NCI-H187 (cell line): Measurements from ENCODE around the gene GPHN.
"Not testable (repeated sequence)": the region's sequence is repeated elsewhere in the genome, so short reads cannot be mapped to it uniquely, and the experiment has no call there.

ENCODE experiments used
- DNase-seq, 2 experiments: peaks; one replicate each; lab custom pipeline; 2025; lab: John Stamatoyannopoulos, UW

Gene GPHN

DNA sequence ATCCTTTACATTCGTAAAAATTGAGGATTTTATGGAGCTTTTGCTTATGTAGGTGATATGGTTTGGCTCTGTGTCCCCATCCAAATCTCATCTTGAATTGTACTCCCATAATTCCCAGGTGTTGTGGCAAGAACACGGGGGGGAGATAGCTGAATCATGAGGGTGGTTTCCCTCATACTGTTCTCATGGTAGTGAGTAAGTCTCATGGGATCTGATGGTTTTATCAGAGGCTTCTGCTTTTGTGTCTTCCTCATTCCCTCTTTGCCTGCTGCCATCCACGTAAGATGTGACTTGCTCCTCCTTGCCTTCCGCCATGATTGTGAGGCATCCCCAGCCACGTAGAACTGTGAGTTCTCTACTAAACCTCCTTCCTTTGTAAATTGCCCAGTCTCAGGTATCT lies 5.1 kb upstream of the GPHN start:
- DNase-seq: not testable (repeated sequence)

DNA sequence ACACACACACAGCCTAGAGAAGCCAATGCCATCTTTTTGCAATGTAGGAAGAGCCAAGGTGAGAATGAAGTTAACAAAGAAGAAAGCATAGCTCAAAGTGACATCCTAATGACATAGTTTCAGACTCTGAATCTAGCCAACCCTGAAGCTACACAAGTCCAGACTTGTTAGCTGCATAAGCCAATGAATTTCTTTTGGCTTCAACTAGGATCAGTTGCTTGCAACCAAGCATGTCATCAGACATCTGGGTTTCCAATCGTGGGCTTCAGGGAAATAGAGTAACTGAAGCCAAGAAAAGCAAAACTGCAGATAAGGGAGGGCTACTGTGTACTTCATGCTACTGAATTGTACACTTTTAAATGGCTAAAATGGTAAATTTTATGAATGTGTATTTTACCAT lies 4.4 kb upstream of the GPHN start:
- DNase-seq: no peak

DNA sequence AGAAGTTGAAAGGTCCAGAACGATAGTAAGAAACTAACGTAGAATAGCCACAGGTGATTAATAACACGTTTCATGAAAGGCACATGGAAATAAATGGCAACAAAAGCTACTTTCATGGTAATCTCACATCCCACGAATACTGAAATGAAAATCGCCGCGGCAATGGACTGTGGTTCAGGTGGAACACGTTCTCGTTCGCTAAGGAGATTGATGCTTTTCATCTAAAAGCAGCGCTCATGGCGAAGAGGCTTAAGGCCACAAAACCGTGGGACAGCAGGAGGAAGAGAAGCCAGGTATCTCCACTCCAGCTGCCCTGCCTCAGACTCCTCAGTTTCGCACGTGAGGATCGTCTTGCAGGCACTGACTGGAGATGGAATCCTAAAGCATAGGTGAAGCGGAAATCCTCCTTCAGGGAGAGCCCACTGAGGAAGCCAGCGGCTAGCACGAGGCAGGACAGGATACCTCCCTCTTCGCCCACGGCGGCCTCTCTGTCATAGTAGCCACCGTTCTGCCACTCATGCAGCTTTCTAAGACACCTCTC lies 696 bp upstream of the GPHN start:
- peak; percentile 70 to 97 for DNase-seq

DNA sequence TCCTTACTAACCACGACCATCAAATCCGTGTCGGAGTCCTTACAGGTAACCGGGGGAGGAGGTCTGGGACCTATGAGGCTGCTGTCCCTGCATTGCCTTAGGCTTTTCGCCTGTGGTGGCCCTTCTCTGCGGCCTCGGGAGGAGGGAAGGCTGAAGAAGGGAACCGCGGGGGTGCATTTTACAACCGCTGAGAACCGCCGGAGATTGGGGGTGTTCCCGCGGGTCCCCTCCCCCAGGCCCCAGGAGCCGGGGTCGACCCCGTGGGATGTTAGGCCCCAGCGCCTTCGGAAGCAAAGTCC lies 549 bp downstream of the GPHN start:
- no peak for DNase-seq

DNA sequence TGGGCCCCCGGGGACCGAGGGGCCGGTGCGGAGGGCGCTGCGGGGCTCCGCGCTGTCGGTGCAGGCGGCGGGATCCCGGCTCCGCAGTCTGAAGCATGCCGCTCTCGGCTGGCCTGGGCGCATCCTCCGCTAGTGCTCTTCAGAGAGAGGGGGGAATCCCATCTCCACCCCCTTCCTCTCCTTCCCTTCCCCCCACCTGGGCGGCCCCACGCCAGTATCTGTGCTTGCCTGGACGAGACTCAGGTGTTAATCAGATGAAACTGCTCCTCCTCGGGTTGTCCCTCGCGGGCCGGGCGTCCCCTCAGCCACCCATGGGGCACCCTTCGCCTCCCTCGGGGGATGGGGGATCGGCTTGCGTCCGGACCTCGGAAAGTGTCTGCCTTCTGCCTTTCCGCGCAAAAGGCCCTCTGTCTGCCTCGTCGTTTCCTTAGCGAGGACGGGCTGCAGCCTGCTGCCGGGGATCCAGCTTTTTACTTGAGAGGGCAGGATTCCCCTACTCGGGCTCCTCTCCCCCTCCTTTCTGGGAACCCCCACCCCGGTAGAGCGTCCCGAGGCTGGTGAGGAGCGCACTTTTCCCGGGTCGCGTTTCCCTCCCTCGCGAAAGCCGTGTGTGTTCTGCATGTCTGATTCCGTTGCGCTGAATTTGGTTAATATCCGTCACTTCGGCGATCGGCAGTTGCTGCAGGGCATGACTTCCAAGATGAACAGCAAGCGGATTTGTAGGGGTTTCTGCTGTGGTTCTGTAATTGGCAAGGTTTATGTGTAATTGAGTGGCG lies 1.1 kb downstream of the GPHN start:
- peak; percentile 28 to 34 for DNase-seq

DNA sequence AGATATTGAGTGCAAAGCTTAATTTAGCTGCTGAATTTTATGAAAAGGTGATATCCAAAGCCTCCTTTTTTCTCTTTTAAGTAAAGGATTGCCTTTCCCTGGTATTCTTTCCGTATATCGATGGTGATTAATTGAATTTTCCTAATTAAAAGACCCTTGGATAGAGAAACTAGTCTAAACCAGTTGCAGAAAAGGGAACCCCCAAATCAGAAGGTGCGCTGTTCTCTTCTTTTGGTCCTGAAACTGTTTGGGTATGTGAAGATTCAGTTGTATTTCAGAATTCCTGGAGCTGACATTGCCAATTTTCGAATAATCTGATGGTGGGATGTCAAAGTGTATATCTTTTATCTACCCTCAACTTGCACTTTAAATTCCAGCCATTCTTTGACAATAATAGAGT lies 1.9 kb downstream of the GPHN start:
- DNase-seq: no peak

DNA sequence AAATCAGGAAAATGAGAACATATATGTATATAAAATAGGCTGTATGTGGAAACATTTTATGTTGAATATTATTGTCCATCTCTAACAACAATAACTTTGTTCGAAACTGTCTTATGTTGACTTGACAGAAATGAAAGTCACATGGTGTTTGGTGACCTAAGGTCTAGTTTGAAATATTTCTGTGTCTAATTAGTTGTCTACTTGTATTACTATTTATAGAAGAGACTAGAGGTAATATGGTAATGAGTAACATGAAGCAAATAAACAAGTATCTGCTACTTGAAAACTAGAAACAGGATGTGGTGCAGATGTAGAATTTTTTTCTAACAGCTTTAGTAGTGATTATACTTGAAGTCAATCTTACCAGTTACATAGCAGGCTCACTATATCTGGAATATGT lies 3.9 kb downstream of the GPHN start:
- DNase-seq: no peak

DNA sequence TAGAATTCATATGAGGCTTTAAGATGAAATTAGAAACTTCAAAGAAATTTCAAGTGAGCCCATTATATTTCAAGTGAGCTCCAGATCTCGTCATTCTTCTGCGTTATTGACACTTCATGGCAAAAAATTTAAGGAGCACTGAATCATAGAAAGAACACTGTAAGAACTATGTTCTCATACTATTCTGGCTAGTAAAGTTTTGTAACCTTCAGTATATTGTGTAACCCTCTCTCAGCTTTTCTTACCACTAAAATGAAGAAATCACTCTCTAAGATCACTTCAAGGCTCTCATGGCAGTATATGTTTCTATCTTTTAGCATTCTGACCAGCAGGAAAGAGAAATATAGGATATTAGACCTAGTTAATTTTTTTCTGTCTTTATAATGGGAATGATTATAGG lies 6.3 kb downstream of the GPHN start:
- DNase-seq: no peak

DNA sequence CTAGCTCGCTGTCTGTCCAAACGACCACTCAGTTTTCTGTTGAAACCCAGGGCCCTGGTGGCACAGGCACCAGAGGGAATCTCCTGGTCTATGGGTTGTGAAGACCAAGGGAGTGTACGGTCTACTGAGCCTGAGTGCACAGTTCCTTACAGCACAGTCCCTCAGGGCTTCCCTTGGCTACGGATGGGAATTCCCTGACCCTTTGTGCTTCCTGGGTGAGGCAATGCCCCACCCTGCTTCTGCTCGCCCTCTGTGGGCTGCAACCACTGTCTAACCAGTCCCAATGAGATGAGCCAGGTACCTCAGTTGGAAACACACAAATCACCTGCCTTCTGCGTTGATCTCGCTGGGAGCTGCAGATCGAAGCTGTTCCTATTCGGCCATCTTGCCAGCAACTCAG lies 22.6 kb downstream of the GPHN start:
- DNase-seq: no peak

DNA sequence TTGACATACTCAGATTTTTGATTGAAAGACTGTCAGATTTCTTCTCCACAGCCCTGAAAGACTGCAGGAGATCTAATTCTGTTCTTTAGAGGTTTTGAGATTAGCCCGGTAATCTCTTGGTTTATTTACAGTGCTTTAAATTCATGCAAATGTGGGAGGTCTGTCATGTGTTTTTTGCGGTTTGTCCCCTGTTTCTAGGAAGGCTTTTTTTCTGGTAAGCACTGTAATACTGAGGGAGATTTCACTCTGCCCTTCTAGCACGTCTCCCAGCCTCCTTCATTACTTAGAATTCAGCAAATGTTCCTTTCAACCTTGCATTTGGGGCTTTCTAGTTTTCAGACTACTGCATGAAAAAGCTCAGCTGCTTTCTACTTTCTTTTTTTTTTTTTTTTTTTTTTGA lies 31.1 kb downstream of the GPHN start:
- DNase-seq: no peak

DNA sequence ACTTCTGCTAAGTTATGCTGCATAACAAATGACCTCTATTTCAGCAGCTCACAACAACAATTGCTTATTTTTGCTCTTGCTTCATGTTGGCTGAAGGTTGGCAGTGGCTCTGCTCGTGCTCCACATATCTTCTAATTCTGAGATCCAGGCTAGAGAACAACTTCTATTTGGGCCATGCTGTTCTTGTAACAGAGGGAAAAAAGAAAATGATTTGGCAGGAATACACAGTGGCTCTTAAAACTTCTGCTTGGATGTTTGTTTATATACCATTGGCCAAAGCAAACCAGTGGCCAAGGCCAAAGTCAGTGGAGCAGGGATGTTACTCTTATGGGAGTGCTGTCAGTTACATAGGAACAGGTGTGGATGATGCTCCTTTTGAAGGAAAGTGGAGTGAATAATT lies 32.1 kb downstream of the GPHN start:
- no peak for DNase-seq

DNA sequence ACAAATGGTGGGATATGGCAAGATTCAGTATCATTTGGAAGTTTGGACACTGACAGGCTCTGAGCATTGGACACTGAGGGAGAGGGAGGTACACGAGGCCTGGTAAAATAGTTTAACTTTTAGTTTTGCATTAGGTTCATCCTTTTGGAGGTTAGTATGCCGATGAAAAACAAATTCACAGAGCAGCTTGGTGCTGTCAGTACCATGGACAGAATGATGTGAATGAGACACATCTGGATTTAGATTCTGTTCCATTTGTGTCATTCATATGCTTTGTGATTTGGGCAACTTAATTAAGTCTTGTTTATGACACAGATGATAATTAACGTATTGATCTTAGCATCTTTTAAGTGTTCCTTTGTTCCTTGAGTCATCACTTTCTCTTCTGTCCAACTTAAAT lies 33.7 kb downstream of the GPHN start:
- no peak for DNase-seq

DNA sequence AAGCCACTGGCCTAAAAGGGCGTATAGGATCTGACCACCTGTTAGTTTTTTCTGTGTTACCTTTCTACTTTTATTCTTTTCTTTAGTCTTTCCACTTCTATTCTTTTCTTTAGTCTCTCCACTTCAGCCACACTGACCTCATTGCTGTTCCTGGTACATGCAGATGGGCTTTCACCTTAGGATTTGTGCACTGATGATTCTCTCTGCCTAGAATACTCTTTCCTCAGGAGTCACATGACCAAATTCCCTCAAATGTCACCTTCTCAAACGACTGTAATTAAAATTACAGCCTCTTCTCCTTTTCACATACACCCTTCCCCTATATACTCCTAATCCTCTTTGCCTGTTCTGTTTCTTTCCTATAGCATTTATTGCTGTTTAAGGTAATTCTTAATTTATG lies 36.0 kb downstream of the GPHN start:
- no peak for DNase-seq

DNA sequence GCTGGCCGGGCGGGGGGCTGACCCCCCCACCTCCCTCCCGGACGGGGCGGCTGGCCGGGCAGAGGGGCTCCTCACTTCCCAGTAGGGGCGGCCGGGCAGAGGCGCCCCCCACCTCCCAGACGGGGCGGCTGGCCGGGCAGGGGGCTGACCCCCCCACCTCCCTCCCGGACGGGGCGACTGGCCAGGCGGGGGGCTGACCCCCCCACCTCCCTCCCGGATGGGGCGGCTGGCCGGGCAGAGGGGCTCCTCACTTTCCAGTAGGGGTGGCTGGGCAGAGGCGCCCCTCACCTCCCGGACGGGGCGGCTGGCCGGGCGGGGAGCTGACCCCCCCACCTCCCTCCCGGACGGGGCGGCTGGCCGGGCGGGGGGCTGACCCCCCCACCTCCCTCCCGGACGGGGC lies 37.2 kb downstream of the GPHN start:
- DNase-seq: not testable (repeated sequence)

DNA sequence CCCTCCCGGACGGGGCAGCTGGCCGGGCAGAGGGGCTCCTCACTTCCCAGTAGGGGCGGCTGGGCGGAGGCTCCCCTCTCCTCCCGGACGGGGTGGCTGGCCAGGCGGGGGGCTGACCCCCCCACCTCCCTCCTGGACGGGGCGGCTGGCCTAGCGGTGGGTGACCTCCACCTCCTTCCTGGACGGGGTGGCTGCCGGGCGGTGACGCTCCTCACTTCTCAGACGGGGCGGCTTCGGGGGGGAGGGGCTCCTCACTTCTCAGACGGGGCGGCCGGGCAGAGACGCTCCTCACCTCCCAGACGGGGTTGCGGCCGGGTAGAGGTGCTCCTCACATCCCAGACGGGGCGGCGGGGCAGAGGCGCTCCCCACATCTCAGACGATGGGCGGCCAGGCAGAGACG lies 37.8 kb downstream of the GPHN start:
- DNase-seq: not testable (repeated sequence)

DNA sequence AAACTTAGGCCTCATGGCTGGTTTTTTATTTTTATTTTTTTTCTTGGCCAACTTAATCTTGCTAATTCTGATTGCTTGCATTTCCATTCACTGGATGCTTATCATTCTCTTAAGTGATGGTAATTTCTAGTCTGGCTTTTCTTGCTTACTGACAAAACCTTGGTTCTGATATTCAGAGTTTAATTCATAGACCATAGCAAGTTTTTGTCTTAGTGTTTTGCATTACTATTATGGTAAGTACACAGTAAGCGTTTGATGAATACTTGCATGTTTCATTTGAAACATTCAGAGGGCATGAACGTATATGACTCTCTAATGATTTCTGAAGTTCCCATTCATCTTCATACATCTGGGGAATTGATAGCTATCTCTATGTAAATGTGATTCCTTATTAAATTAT lies 55.8 kb downstream of the GPHN start:
- DNase-seq: no peak

DNA sequence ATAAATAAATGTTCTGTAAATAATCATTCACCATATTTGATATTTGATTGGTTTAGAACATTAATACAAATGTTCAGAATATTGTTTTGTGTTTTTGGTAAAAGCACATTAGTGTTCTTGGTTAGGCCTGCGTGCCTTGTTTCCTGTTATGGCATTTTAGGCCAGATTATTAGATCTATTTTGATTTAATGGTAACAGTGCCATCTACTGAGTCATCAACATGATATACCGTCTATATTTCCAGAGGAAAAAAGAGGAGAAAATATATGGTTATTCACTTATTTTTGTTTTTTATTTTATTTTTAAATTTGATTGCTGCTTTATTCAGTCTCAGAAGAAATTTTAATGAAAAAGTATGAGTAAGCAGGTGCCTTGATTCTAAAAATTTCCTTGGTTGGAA lies 60.3 kb downstream of the GPHN start:
- no peak for DNase-seq

DNA sequence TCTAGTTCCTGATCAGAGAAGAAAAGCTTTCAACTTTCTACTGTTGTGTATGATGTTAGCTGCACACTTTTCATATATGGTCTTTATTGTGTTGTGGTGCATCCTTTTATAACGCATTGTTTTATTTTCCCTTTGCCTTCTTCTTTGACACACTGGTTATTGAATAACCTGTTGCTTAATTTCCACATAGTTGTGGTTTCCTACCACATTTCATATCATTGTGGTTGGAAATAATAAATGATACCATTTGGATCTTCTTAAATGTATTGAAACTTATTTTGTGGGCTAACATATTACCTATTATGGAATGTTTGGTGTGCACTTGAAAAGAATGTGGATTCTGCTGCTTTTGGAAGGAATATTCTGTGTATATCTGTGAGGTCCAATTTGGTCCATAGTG lies 64.9 kb downstream of the GPHN start:
- no peak for DNase-seq

DNA sequence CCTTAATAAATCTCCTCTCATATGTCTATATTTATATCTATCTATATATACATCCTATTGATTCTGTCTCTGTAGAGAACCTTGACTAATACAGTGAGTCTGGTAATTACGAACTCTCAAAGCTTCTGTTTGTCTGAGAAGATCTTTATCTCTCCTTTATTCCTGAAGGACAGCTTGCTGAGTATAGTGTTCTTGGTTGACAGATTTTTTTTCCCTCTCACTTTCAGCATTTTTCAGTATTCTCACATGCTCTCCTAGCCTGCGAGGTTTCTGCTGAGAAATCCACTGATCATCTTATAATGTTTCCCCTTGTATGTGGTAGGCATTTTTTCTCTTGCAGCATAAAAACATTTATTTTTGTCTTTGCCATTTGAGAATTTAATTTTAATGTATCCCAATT lies 67.1 kb downstream of the GPHN start:
- DNase-seq: no peak

DNA sequence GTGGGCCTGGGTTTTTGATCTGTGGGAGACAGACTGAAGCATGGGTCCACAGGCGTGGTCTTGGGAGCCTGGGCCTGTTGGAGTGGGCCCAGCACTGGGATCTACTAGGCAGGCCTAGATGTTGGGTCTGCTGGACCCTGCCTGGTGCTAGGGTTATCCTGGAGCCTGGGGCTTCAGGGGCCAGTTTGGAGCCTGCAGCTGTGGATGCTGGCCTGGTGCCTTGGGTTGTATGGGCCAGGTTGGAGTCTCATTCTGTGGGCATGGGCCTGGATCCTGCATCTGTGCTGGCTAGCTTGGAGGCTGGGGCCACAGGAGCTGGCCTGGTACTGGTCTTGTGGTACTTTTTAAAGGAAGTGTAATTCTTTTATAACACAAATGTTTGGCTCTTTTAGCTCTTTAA lies 68.0 kb downstream of the GPHN start:
- no peak for DNase-seq

DNA sequence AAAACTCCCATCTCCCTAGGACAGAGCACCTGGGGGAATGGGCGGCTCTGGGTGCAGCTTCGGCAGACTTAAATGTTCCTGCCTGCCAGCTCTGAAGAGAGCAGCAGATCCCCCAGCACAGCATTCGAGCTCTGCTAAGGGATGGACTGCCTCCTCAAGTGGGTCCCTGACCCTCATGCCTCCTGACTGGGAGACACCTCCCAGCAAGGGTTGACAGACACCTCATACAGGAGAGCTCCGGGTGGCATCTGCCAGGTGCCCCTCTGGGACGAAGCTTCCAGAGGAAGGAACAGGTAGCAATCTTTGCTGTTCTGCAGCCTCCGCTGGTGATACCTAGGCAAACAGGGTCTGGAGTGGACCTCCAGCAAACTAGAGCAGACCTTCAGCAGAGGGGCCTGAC lies 79.8 kb downstream of the GPHN start:
- not testable (repeated sequence) for DNase-seq

DNA sequence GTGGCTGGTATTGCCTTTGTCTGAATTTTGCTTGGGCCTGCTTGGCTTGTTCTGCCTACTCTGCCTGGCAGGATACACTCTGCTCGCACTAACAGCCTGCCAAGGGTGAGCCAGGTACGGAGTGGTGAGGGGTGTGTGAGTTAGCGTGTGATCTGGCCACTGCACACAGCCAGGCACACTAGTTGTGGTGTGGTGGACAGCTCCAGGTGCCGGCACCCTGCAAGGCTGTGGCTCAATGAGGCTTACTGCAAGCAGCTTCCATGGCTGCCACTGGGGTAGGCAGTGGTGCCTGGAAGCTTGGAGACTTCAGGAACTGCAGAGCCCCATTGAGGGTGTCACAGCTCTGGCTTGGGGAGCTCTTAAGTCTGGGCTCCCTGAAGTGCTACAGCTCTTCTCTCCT lies 87.4 kb downstream of the GPHN start:
- no peak for DNase-seq

DNA sequence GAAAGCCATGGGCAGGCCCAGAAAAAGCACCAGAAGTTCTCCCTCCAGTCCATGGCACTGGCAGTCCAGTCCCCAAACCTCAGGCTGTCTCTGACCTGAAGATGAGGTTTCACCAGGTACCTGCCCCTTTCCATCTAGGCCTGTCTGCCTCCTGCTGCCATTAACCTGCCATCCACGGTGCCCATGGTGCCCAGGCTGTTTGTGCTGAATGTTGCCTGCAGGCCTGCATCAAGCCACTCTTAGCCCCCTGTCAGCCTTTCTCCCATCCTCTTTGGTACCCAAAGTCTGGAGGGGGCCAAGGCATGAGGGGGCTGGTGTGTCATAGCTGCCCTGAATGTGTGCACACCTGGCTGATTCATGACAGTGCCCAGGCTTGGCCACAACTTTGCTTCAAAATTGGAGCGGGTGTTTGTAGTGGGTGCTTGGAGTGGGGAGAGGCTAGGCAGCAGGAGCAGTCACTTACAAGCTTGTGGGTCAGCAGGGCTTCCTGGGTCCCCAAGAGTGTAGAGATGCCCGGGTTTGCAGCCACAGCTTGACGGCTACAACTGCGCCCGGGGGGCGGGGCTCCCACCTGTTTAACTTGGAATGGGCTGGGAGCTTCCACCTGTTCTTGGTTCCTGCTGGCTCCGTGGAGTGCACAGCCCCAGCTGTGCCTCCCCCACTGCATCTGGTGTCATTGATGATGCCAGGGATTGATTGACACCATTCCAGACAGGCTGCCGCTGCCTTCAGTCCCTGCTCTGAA lies 88.5 kb downstream of the GPHN start:
- no peak for DNase-seq

DNA sequence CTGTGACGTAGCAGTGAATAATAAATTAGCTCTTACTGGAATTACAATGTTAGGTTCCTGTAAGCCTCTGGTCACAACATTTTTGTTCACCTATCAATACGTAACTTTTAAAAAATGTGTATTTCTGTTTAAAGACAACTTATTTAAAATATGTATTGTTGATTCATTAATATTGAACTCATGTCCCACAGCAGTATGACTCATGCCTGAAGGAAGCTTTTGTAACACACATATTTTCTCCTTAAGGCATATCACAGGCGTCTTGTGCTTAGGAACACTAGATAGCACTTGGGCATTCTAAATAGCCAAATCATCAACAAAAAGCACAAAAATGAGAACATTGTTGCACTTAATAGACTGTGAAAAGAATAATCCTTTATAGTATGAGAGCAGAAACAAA lies 92.5 kb downstream of the GPHN start:
- no peak for DNase-seq
